H1 (cell line): Measurements from ENCODE around the gene DNMT3B. TPM values are rescaled to one million over a fixed set of nuclear protein-coding genes. Genes with fewer than 3 reads are reported as not detected.

Experiments
- BCL11A ChIP-seq, 2 experiments: IDR thresholded peaks; one replicate each; pipeline ENCODE4 v1.6.1; 2011; ENCODE audit warnings: low read depth in 2 of 2, low read length in 2 of 2, mild to moderate bottlenecking in 2 of 2
- CBX8 ChIP-seq: fragments of 300-800, 300-1000 bp; sonication (generic); IDR thresholded peaks from 2 replicates; pipeline ENCODE4 v1.7.1; 2016; ENCODE audit warnings: low read depth, low read length, borderline replicate concordance
- CHD7 ChIP-seq: fragments of 300-600 bp; sonication (generic); IDR thresholded peaks from 2 replicates; pipeline ENCODE4 v1.7.1; 2012; ENCODE audit warnings: low read length, moderate library complexity, mild to moderate bottlenecking, inconsistent platforms; ENCODE audit not compliant: insufficient replicate concordance
- CTCF ChIP-seq, 3 experiments: IDR thresholded peaks; 1 replicate in 2 of 3; 2 replicates in 1 of 3; pipeline versions ENCODE4 v1.5.1 to v1.6.1; 2011; ENCODE audit warnings: low read length in 3 of 3, mild to moderate bottlenecking in 3 of 3, inconsistent platforms in 2 of 3, low read depth in 1 of 3, moderate library complexity in 1 of 3; ENCODE audit not compliant: insufficient read depth in 1 of 3; ENCODE audit errors: control extremely low read depth in 1 of 3
- RNF2 ChIP-seq: fragments of 200-900, 300-1000 bp; sonication (generic); IDR thresholded peaks from 2 replicates; pipeline ENCODE4 v1.7.1; 2016; ENCODE audit warnings: borderline replicate concordance, low read depth, mild to moderate bottlenecking, antibody characterized with exemption, low read length; ENCODE audit not compliant: poor library complexity, severe bottlenecking; ENCODE audit errors: missing control alignments
- RXRA ChIP-seq: IDR thresholded peaks from 2 replicates; pipeline ENCODE4 v1.6.1; 2011; ENCODE audit warnings: low read depth, mild to moderate bottlenecking, low read length, moderate library complexity; ENCODE audit not compliant: insufficient read depth
- SRF ChIP-seq: IDR thresholded peaks from 2 replicates; pipeline ENCODE4 v1.6.1; 2011; ENCODE audit warnings: mild to moderate bottlenecking, low read depth, low read length, moderate library complexity
- TBP ChIP-seq: IDR thresholded peaks from 2 replicates; pipeline ENCODE4 v1.6.1; 2011; ENCODE audit warnings: low read depth, low read length, improper control_type of control experiment
- polyA plus RNA-seq, 7 experiments: library from polyadenylated mRNA; depleted of rRNA in 3 of 7; stranded (reverse) in 5 of 7; unstranded in 2 of 7; fragments of >200 nt in 5 of 7; fragments of 200-250 nt in 2 of 7; gene quantifications; 1 replicate in 5 of 7; 2 replicates in 1 of 7; 4 replicates in 1 of 7; pipeline versions ENCODE4 v1.2.1 to v1.2.3, GENCODE V29; 2011 to 2013; ENCODE audit warnings: missing spikeins in 2 of 7, mixed read lengths in 2 of 7
- total RNA-seq: library from RNA; stranded (reverse); fragmentation: NEBNext Ultra II Directional; extraction: Animal tissue kit (Norgen Biotek cat#: 25700); gene quantifications from 2 replicates; pipeline ENCODE4 v1.2.1, GENCODE V29; 2021

DNMT3B gene
- total and polyA plus RNA-seq, 2 of the 8 experiments (the other 6 are each of a cell fraction or from before 2014, with no cell fraction given): 433 to 1,016 TPM

- TF ChIP-seq CHD7 (no peak), SRF (no peak), BCL11A (IDR thresholded peaks at IDR 0.05; ENCODE audit: low read depth in 2 of 2, low read length in 2 of 2) (no peak), RXRA (no peak), RNF2 (no peak), TBP (no peak), CTCF (IDR thresholded peaks at IDR 0.05; ENCODE audit: control extremely low read depth in 1 of 3, insufficient read depth in 1 of 3, low read depth in 1 of 3, low read length in 3 of 3) (no peak), CBX8 (no peak)
These were observed 72.8 kb downstream of the DNMT3B start (continued) for GRCh38 chr20:32834972-32835371.
